ENCODE data around the gene PRKAR2B. TPM values are rescaled to one million over a fixed set of nuclear protein-coding genes. Genes with fewer than 3 reads are reported as not detected.
A peak's percentile ranks its signal among the peaks of the same experiment; 100 is the strongest.

Gene PRKAR2B
- total RNA-seq, 2 donors from 2014 or later = 3.9 to 5.3 TPM

DNA sequence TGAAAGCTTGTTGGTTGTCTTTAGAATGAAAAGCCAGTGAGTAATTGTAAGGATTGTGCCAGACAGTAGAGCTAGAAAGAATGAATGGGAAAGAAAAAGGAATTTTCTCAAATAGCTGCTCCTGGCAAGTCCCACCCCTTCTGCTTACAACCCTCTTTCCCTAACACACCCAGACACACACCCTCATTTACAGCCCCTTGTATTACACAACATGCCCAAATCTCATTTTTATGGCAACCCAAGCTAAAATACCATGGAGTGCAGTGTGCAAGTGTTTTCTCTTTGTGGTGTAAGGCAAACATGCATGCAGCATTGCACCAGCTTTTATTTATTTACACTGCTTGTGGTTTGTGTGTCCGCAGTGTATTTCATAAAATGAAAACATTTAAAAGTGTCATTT, 1.5 kb downstream of the PRKAR2B start:
- DNase-seq (ENCODE audit: low spot score) (no peak), ATAC-seq (ENCODE audit: insufficient number of reproducible peaks, low FRiP score, low read depth) (no peak)
- H3K4me3 ChIP-seq = peak overlapping the region; percentile 82
- H3K9me3 ChIP-seq = no peaks in the 10 kb centered on the region
- no peaks in the 10 kb centered on the region for H3K27me3 ChIP-seq (replicated peaks; ENCODE audit: insufficient read depth)
- H3K27ac ChIP-seq = no peak overlapping the region
- no peaks in the 10 kb centered on the region for H3K36me3 ChIP-seq
- TF ChIP-seq, protein P1, sequence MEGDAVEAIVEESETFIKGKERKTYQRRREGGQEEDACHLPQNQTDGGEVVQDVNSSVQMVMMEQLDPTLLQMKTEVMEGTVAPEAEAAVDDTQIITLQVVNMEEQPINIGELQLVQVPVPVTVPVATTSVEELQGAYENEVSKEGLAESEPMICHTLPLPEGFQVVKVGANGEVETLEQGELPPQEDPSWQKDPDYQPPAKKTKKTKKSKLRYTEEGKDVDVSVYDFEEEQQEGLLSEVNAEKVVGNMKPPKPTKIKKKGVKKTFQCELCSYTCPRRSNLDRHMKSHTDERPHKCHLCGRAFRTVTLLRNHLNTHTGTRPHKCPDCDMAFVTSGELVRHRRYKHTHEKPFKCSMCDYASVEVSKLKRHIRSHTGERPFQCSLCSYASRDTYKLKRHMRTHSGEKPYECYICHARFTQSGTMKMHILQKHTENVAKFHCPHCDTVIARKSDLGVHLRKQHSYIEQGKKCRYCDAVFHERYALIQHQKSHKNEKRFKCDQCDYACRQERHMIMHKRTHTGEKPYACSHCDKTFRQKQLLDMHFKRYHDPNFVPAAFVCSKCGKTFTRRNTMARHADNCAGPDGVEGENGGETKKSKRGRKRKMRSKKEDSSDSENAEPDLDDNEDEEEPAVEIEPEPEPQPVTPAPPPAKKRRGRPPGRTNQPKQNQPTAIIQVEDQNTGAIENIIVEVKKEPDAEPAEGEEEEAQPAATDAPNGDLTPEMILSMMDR (IDR thresholded peaks at IDR 0.05) = no peak
- peaks cover 8 to 14% of the 10 kb centered on the region in 2 donors for H3K4me1 ChIP-seq (ENCODE audit: control insufficient read depth in 1 of 2, low read depth in 2 of 2)

DNA sequence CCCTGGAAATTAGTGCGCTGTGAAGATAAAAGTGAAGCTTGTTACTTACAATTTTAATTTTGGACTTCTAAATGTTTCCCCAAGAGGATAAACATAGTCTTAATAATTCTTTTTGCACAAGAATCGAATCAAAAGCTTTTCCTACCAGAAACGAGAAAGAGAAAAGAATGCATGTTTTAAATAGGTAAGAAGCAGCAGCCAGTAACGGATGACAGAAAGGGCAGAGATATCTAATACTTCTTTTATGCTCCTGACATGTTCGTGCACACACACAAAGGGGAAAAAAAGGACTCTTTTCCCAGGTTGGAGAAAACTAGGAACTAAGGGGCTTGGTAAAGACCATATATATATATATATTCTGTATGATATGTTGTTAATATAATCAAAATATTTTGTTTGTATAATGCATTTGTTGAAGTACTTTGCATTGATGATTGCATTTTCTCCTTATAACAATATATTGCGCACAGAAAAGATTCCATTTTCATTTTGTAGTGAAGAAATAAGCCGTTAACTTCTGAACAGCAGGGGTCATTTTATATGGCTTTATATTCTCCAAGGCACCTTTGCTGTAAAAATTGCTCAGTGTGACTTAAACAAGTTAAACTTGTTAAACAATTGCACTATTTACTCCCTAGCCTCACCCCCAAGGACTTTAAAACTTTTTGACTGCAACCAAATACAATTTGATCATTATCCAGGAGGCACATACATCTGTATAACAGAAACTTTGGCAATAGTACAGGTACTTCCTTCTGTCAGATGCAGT, 2.2 kb downstream of the PRKAR2B start:
- no peaks in the 10 kb centered on the region for H3K27me3 ChIP-seq (replicated peaks; ENCODE audit: insufficient read depth)
- peaks cover 8 to 14% of the 10 kb centered on the region in 2 donors for H3K4me1 ChIP-seq (ENCODE audit: control insufficient read depth in 1 of 2, low read depth in 2 of 2)
- no peaks in the 10 kb centered on the region for H3K36me3 ChIP-seq
- no peak overlapping the region for H3K27ac ChIP-seq
- ATAC-seq (ENCODE audit: insufficient number of reproducible peaks, low FRiP score, low read depth) = no peak
- no peaks in the 10 kb centered on the region for H3K9me3 ChIP-seq
- no peak for DNase-seq (ENCODE audit: low spot score)
- H3K4me3 ChIP-seq = no peak overlapping the region
- TF ChIP-seq, protein P1 (IDR thresholded peaks at IDR 0.05) = no peak

DNA sequence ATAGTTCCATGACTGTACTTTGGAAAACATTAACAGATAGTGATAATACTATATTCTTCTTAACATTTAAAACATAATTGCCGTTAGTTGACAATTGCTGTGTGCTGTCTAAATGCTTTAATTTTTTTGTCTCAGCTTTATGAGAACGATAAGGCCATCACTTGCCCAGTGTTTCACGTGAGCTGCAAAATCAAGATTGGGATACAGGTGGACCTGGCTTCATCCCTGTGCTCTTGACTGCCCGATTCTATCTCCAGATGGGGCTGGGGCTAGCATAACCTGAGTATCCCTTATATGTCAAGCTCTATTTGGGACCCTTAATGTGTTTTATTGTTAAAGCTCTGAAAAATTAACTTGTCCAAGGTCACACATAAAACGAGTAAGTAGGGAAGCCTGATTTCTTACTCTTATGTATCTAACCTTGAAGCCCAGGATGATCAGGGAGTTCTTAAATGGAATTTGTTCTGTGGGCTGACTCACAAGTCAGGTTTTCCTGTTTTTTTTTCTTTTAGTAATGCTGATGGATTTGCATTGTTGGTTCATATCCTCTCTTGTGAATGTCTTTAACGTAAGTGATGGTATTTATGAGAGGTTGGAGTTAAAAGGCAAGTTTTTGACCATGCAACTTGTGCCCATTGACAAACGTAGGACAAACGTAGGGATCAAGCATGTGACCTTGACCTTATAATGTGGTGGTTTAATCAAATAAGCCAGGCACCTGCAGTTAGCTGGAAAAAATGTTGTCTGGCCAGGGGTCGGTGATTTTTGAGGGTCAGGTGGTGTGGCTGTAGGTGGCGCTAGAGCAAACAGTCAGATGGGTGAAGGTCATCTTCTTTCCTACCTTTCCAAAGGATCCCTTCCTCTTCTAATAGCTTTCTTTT, 3.6 kb downstream of the PRKAR2B start:
- no peak for DNase-seq (ENCODE audit: low spot score)
- TF ChIP-seq, protein P1 (IDR thresholded peaks at IDR 0.05) = no peak
- H3K4me1 ChIP-seq (ENCODE audit: control insufficient read depth in 1 of 2, low read depth in 2 of 2) = peaks cover 8 to 14% of the 10 kb centered on the region in 2 donors
- ATAC-seq (ENCODE audit: insufficient number of reproducible peaks, low FRiP score, low read depth) = no peak
- no peaks in the 10 kb centered on the region for H3K36me3 ChIP-seq
- H3K27me3 ChIP-seq (replicated peaks; ENCODE audit: insufficient read depth) = no peaks in the 10 kb centered on the region
- H3K27ac ChIP-seq = no peak overlapping the region
- H3K4me3 ChIP-seq = no peak overlapping the region
- H3K9me3 ChIP-seq = no peaks in the 10 kb centered on the region

DNA sequence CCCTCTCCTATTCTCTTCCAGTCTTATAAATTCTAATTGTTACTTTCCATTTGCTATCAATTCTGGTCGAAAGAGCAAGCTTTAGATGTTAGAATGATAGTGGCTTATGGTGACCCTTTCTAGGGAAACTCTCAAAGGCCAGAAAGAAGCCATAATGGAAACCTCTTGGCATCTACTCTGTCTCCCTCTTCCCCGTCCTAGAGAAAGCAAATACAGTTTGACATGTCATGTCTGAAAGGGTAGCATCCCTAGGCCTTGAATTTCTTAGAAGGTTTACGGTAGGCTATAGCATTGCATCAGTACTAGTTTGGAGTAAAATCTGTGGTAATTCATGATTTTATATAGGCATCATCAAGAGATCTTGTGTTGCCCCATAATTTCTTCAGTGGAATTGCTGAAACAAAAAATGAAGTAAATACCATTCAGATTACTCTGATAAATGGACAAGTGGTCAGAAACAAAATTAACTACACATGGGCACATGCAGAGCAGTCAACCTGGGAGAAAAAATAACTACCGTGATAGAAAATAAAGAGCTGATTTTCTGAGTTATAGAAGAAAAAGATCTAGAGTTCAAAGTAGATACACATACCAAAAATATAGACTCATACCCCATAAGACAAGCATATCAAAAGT, 4.4 kb downstream of the PRKAR2B start:
- ATAC-seq (ENCODE audit: insufficient number of reproducible peaks, low FRiP score, low read depth) (no peak), DNase-seq (ENCODE audit: low spot score) (no peak)
- H3K4me1 ChIP-seq (ENCODE audit: control insufficient read depth in 1 of 2, low read depth in 2 of 2) = peaks cover 8 to 14% of the 10 kb centered on the region in 2 donors
- no peaks in the 10 kb centered on the region for H3K9me3 ChIP-seq
- no peak overlapping the region for H3K4me3 ChIP-seq
- no peaks in the 10 kb centered on the region for H3K27me3 ChIP-seq (replicated peaks; ENCODE audit: insufficient read depth)
- H3K36me3 ChIP-seq = no peaks in the 10 kb centered on the region
- H3K27ac ChIP-seq = no peak overlapping the region
- TF ChIP-seq, protein P1 (IDR thresholded peaks at IDR 0.05) = no peak

DNA sequence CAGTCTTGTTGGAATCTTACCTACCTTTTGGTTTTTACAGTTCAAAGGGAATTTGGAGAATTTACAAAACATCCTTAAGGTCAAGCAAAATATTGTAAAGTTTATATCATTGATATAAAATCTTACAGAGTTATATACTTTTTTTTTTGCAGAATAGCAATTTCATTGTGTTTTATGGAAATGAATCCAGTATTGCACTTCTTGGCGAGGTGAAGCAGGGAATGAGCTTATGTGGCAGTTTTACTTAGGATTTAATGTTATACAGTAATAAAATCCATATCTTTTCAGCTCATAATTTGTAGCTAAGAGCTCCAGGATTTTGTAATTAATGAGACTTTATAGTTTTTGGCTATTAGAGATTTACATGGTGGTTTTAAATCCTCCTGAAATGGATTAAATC, 5.0 kb downstream of the PRKAR2B start:
- Histone ChIP-seq H3K4me3 (no peak overlapping the region), H3K36me3 (no peaks in the 10 kb centered on the region), H3K27me3 (replicated peaks; ENCODE audit: insufficient read depth) (no peaks in the 10 kb centered on the region), H3K27ac (no peak overlapping the region), H3K4me1 (ENCODE audit: control insufficient read depth in 1 of 2, low read depth in 2 of 2) (peaks cover 8 to 14% of the 10 kb centered on the region in 2 donors), H3K9me3 (no peaks in the 10 kb centered on the region)
- no peak for ATAC-seq (ENCODE audit: insufficient number of reproducible peaks, low FRiP score, low read depth)
- TF ChIP-seq, protein P1 (IDR thresholded peaks at IDR 0.05) = no peak
- no peak for DNase-seq (ENCODE audit: low spot score)
